ENCODE results near the gene RYR1. TPM values are rescaled to one million over a fixed set of nuclear protein-coding genes. Genes with fewer than 3 reads are reported as not detected.
"Not testable (repeated sequence)": the region's sequence is repeated elsewhere in the genome, so short reads cannot be mapped to it uniquely, and the experiment has no call there.

Gene RYR1
- total RNA-seq, 1 experiment from 2014 or later, result not detected

- no peak for DNase-seq (ENCODE audit: low spot score)
Observed at GRCh38 chr19:38561658-38562057, 128.2 kb downstream of the RYR1 start.

GRCh38 chr19:38562096-38562495, 128.6 kb downstream of the RYR1 start:
- no peak for DNase-seq (ENCODE audit: low spot score)

GRCh38 chr19:38563475-38563874, 130.0 kb downstream of the RYR1 start:
- no peak for DNase-seq (ENCODE audit: low spot score)

- no peak for DNase-seq (ENCODE audit: low spot score)
Observed at GRCh38 chr19:38564981-38565690, 131.6 kb downstream of the RYR1 start.

- no peak for DNase-seq (ENCODE audit: low spot score)
Observed at GRCh38 chr19:38565691-38566105, 132.2 kb downstream of the RYR1 start.

GRCh38 chr19:38569368-38569983, 136.0 kb downstream of the RYR1 start:
- DNase-seq (ENCODE audit: low spot score), result no peak

- no peak for DNase-seq (ENCODE audit: low spot score)
Observed at GRCh38 chr19:38571682-38572081, 138.2 kb downstream of the RYR1 start.

GRCh38 chr19:38577826-38578225, 144.3 kb downstream of the RYR1 start:
- DNase-seq (ENCODE audit: low spot score), result no peak

GRCh38 chr19:38579304-38579703, 145.8 kb downstream of the RYR1 start:
- peak; percentile 79 for DNase-seq (ENCODE audit: low spot score)

- no peak for DNase-seq (ENCODE audit: low spot score)
Observed at GRCh38 chr19:38580080-38580479, 146.6 kb downstream of the RYR1 start.

GRCh38 chr19:38583219-38583984, 149.9 kb downstream of the RYR1 start:
- DNase-seq (ENCODE audit: low spot score), result no peak

GRCh38 chr19:38583985-38584305, 150.5 kb downstream of the RYR1 start:
- no peak for DNase-seq (ENCODE audit: low spot score)

GRCh38 chr19:38587562-38587961, 154.1 kb downstream of the RYR1 start:
- DNase-seq (ENCODE audit: low spot score), result no peak

- DNase-seq (ENCODE audit: low spot score), result no peak
Observed at GRCh38 chr19:38588041-38588440, 154.6 kb downstream of the RYR1 start.

- no peak for DNase-seq (ENCODE audit: low spot score)
Observed at GRCh38 chr19:38592940-38593339, 159.4 kb downstream of the RYR1 start.

GRCh38 chr19:38596057-38596981, 162.8 kb downstream of the RYR1 start:
- DNase-seq (ENCODE audit: low spot score), result no peak

- DNase-seq (ENCODE audit: low spot score), result no peak
Observed at GRCh38 chr19:38597075-38597474, 163.6 kb downstream of the RYR1 start.

GRCh38 chr19:38599722-38600121, 166.2 kb downstream of the RYR1 start:
- no peak for DNase-seq (ENCODE audit: low spot score)

GRCh38 chr19:38602856-38603255, 169.4 kb downstream of the RYR1 start:
- DNase-seq (ENCODE audit: low spot score), result not testable (repeated sequence)

GRCh38 chr19:38606131-38606530, 172.6 kb downstream of the RYR1 start:
- no peak for DNase-seq (ENCODE audit: low spot score)

GRCh38 chr19:38614289-38614688, 180.8 kb downstream of the RYR1 start:
- DNase-seq (ENCODE audit: low spot score), result no peak

Measured in H4 (cell line).